ENCODE data around the gene CUX1. TPM values are rescaled to one million over a fixed set of nuclear protein-coding genes. Genes with fewer than 3 reads are reported as not detected.

CUX1 gene
- total RNA-seq, 1 experiment from 2014 or later: 47.6 TPM

DNA sequence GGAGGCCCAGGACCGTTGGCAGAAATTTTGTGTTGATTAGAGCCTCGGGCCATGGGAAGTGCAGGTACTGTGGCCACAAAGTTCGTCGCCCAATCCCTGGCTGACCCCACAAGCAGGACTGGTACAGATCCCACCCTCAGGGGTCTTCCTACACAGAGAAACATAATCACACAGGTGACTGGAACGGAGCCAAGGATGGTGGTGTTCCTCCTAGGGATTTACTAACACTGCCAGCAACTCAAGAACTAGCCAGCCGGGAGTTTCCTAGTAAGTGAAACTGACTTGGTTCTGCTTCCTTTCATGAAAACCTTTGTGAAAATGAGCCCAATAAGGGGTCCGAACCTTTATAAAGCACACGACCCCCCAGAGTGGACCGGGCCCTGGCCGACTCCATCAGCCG lies 5.7 kb downstream of the CUX1 start:
- ChIA-PET POLR2A (interaction anchor here (0.8 to 1.8 kb wide), 6 partner anchors 9 to 330 kb away, joined by 3 to 8 read pairs (median 4); no protein-coding TSS in a partner anchor), CTCF (interaction anchor here (0.6 to 1.4 kb wide), 3 partner anchors 9 to 50 kb away, joined by 3 to 4 read pairs (median 4); no protein-coding TSS in a partner anchor)
- H3K4me1 Mint-ChIP-seq (ENCODE audit: insufficient read depth, unreplicated experiment): peaks cover 24% of the 10 kb centered on the region
- intact Hi-C loops (cut with micrococcal nuclease): no loop called here
- peak overlapping the region; percentile 25 for H3K4me3 Mint-ChIP-seq (ENCODE audit: unreplicated experiment)
- no peaks in the 10 kb centered on the region for H3K9me3 Mint-ChIP-seq (ENCODE audit: unreplicated experiment)
- BruUV-seq (replicated peaks): no TSS peak
- H3K27me3 Mint-ChIP-seq (ENCODE audit: insufficient read depth, unreplicated experiment): no peaks in the 10 kb centered on the region
- DNase-seq (ENCODE audit: unreplicated experiment): peak; percentile 60
- TF ChIP-seq, protein P1, sequence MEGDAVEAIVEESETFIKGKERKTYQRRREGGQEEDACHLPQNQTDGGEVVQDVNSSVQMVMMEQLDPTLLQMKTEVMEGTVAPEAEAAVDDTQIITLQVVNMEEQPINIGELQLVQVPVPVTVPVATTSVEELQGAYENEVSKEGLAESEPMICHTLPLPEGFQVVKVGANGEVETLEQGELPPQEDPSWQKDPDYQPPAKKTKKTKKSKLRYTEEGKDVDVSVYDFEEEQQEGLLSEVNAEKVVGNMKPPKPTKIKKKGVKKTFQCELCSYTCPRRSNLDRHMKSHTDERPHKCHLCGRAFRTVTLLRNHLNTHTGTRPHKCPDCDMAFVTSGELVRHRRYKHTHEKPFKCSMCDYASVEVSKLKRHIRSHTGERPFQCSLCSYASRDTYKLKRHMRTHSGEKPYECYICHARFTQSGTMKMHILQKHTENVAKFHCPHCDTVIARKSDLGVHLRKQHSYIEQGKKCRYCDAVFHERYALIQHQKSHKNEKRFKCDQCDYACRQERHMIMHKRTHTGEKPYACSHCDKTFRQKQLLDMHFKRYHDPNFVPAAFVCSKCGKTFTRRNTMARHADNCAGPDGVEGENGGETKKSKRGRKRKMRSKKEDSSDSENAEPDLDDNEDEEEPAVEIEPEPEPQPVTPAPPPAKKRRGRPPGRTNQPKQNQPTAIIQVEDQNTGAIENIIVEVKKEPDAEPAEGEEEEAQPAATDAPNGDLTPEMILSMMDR (IDR thresholded peaks at IDR 0.05; ENCODE audit: unreplicated experiment): no peak
- peaks cover 3% of the 10 kb centered on the region for H3K36me3 Mint-ChIP-seq (ENCODE audit: insufficient read depth, unreplicated experiment)
- H3K27ac Mint-ChIP-seq (ENCODE audit: low read depth, unreplicated experiment): peak overlapping the region; percentile 63

DNA sequence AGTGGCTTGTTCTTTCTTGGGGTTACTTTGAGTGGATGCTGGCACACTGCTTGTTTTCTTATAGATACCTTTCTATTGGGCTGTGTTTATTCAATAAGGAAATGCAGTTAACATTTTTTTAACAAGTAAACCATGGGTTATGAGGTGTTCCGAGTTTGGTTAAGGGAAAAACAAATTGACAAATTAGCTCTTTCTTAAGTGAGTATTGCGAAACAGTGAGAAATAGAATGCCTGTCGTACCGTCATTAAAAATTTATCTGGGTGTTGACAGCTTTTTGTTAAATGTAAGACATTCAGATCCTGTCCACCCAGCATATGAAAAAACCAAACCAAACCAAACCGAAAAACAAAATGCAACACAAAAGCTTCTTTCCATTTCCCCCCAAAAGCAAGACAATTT lies 6.2 kb downstream of the CUX1 start:
- ChIA-PET POLR2A (interaction anchor here (0.7 to 1.8 kb wide), 6 partner anchors 9 to 330 kb away, joined by 3 to 8 read pairs (median 4); no protein-coding TSS in a partner anchor), CTCF (interaction anchor here (0.6 to 1.1 kb wide), 2 partner anchors 9 to 49 kb away, joined by 4 read pairs; no protein-coding TSS in a partner anchor)
- Mint-ChIP-seq H3K4me1 (ENCODE audit: insufficient read depth, unreplicated experiment) (peaks cover 24% of the 10 kb centered on the region), H3K4me3 (ENCODE audit: unreplicated experiment) (peak overlapping the region; percentile 25), H3K27ac (ENCODE audit: low read depth, unreplicated experiment) (peak overlapping the region; percentile 63), H3K27me3 (ENCODE audit: insufficient read depth, unreplicated experiment) (no peaks in the 10 kb centered on the region), H3K9me3 (ENCODE audit: unreplicated experiment) (no peaks in the 10 kb centered on the region), H3K36me3 (ENCODE audit: insufficient read depth, unreplicated experiment) (peaks cover 7% of the 10 kb centered on the region)
- no TSS peak for BruUV-seq (replicated peaks)
- intact Hi-C loops (cut with micrococcal nuclease): no loop called here
- TF ChIP-seq, protein P1 (IDR thresholded peaks at IDR 0.05; ENCODE audit: unreplicated experiment): no peak
- peak; percentile 35 for DNase-seq (ENCODE audit: unreplicated experiment)

DNA sequence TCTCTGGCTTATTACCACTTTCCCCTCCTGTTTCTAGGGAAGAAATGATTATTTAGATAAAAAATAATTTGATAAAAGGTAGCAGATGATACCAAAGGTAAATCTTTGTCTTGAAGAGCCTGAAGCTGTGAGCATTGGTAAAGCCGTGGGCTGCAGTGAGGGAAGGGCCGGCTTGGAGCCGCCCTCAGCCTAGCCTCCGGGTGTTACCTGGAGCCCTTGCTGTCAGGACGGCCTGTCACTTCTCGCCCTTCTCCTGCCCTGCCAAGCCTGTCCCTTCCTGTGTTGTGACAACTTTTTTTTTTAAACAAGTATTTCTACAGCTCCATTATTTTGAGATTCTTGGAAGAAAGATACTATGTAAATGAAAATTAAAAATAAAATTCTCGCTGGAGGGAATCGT lies 7.0 kb downstream of the CUX1 start:
- Mint-ChIP-seq H3K36me3 (ENCODE audit: insufficient read depth, unreplicated experiment) (peaks cover 7% of the 10 kb centered on the region), H3K4me1 (ENCODE audit: insufficient read depth, unreplicated experiment) (peaks cover 22% of the 10 kb centered on the region)
- CTCF ChIA-PET: interaction anchor here (0.6 to 1.1 kb wide), 3 partner anchors 10 to 413 kb away, joined by 4 read pairs; no protein-coding TSS in a partner anchor

DNA sequence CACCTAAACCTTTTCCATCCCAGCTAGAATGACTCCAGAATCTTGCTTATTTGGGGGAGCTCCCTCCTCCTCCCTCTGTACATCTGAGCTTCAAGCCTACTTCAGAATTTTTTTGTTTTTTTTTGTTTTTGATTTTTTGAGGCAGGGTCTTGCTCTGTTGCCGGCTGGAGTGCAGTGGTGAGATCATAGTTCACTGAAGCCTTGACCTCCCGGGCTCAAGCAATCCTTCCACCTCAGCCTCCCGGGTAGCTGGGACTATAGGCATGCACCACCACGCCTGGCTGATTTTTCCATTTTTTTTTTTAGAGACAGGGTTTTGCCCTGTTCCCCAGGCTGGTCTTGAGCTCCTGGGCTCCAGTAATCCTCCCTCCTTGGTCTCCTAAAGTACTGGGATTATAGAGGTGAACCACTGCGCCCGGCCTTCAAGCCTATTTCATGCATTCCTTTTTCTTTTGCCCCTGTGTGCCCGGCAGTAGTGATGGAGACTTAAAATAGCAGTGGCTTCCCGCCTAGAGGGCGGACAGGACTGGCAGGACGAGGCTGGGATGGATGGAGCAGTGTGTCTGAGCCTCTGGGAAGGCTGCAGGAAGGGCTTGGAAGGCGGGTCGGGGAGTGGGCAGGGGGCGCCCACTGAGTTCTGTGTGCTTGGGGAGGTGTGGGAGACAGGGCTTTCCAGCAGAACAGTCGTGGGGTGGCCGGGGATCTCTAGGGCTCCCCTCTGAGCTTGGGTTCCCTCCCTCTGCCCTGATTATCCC lies 8.8 kb downstream of the CUX1 start:
- Mint-ChIP-seq H3K4me1 (ENCODE audit: insufficient read depth, unreplicated experiment) (peaks cover 13% of the 10 kb centered on the region), H3K36me3 (ENCODE audit: insufficient read depth, unreplicated experiment) (peaks cover 7% of the 10 kb centered on the region), H3K4me3 (ENCODE audit: unreplicated experiment) (no peak overlapping the region), H3K27me3 (ENCODE audit: insufficient read depth, unreplicated experiment) (no peaks in the 10 kb centered on the region), H3K9me3 (ENCODE audit: unreplicated experiment) (no peaks in the 10 kb centered on the region), H3K27ac (ENCODE audit: low read depth, unreplicated experiment) (no peak overlapping the region)
- ChIA-PET CTCF (interaction anchor here (0.6 to 1.6 kb wide), 4 partner anchors 108 to 447 kb away, joined by 3 to 6 read pairs (median 4); no protein-coding TSS in a partner anchor), POLR2A (interaction anchor here (0.7 kb wide), 1 partner anchor 448 kb away, joined by 5 read pairs; no protein-coding TSS in a partner anchor)
- DNase-seq (ENCODE audit: unreplicated experiment): no peak
- TF ChIP-seq, protein P1 (IDR thresholded peaks at IDR 0.05; ENCODE audit: unreplicated experiment): no peak
- no TSS peak for BruUV-seq (replicated peaks)
- intact Hi-C loops (cut with micrococcal nuclease): no loop called here

More for the DNA sequence above, 7.0 kb downstream of the CUX1 start:
- no peaks in the 10 kb centered on the region for H3K9me3 Mint-ChIP-seq (ENCODE audit: unreplicated experiment)
- no peak overlapping the region for H3K27ac Mint-ChIP-seq (ENCODE audit: low read depth, unreplicated experiment)
- TF ChIP-seq, protein P1 (IDR thresholded peaks at IDR 0.05; ENCODE audit: unreplicated experiment): no peak
- no peaks in the 10 kb centered on the region for H3K27me3 Mint-ChIP-seq (ENCODE audit: insufficient read depth, unreplicated experiment)
- H3K4me3 Mint-ChIP-seq (ENCODE audit: unreplicated experiment): no peak overlapping the region
- no peak for DNase-seq (ENCODE audit: unreplicated experiment)
- POLR2A ChIA-PET: interaction anchor here (1.1 kb wide), 1 partner anchor 10 kb away, joined by 3 read pairs; no protein-coding TSS in a partner anchor
- no TSS peak for BruUV-seq (replicated peaks)
- intact Hi-C loops (cut with micrococcal nuclease): no loop called here
